Osteocyte (in vitro differentiated cells): ENCODE results near the gene GRAMD4. TPM values are rescaled to one million over a fixed set of nuclear protein-coding genes. Genes with fewer than 3 reads are reported as not detected.

Experiments used
- DNase-seq: peaks from one replicate; pipeline ENCODE4 v3.0.0; 2021; ENCODE audit warnings: mixed read lengths; ENCODE audit not compliant: unreplicated experiment; ENCODE audit errors: extremely low spot score
- H3K27ac Mint-ChIP-seq: one replicate; pipeline ENCODE4 v1.8.0; 2021; ENCODE audit warnings: mild to moderate bottlenecking, mixed read lengths; ENCODE audit not compliant: unreplicated experiment
- H3K27me3 Mint-ChIP-seq: one replicate; pipeline ENCODE4 v1.8.0; 2021; ENCODE audit warnings: mixed read lengths; ENCODE audit not compliant: unreplicated experiment
- H3K36me3 Mint-ChIP-seq: one replicate; pipeline ENCODE4 v1.8.0; 2021; ENCODE audit warnings: mixed read lengths; ENCODE audit not compliant: unreplicated experiment
- H3K4me1 Mint-ChIP-seq: one replicate; pipeline ENCODE4 v1.8.0; 2021; ENCODE audit warnings: mixed read lengths; ENCODE audit not compliant: unreplicated experiment
- H3K4me3 Mint-ChIP-seq: one replicate; pipeline ENCODE4 v1.8.0; 2021; ENCODE audit warnings: mild to moderate bottlenecking, moderate library complexity, mixed read lengths; ENCODE audit not compliant: unreplicated experiment
- H3K9me3 Mint-ChIP-seq: one replicate; pipeline ENCODE4 v1.8.0; 2021; ENCODE audit warnings: mixed read lengths; ENCODE audit not compliant: unreplicated experiment
- total RNA-seq: library from RNA; stranded (reverse); gene quantifications from 2 replicates; pipeline ENCODE4 v1.2.1, GENCODE V29; 2021
- TF ChIP-seq, protein P1 (sequence below): fragments of 200-600 bp; sonication (generic); IDR thresholded peaks from 2 replicates; pipeline ENCODE4 v1.5.0; 2021; ENCODE audit warnings: antibody characterized with exemption, mild to moderate bottlenecking, moderate library complexity

The GRAMD4 gene
- total RNA-seq, 1 donor from 2014 or later = 37.4 TPM

DNA sequence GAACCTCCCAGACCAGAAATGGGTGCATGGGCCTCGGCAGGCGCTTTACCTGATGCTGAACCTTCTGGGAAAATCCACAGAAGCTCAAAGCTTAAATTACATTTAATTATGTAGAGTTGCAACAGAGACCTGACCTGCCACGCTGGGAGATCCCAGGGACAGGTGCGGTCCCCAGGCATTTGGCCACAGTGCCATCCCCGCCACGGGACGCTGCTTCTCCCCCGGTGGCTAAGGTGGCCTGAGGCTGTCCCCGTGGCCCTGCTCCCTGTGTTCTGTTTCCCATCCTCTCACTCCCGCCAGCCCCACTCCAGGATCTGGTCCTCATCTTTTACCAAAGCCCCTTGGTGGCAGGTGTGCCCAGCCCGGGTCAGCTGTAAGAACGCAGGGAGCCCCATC is 39.6 kb downstream of the GRAMD4 start:
- no peak for DNase-seq
- H3K36me3 Mint-ChIP-seq = peaks cover 3% of the 10 kb centered on the region
- TF ChIP-seq, protein P1, sequence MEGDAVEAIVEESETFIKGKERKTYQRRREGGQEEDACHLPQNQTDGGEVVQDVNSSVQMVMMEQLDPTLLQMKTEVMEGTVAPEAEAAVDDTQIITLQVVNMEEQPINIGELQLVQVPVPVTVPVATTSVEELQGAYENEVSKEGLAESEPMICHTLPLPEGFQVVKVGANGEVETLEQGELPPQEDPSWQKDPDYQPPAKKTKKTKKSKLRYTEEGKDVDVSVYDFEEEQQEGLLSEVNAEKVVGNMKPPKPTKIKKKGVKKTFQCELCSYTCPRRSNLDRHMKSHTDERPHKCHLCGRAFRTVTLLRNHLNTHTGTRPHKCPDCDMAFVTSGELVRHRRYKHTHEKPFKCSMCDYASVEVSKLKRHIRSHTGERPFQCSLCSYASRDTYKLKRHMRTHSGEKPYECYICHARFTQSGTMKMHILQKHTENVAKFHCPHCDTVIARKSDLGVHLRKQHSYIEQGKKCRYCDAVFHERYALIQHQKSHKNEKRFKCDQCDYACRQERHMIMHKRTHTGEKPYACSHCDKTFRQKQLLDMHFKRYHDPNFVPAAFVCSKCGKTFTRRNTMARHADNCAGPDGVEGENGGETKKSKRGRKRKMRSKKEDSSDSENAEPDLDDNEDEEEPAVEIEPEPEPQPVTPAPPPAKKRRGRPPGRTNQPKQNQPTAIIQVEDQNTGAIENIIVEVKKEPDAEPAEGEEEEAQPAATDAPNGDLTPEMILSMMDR = no peak
- H3K27me3 Mint-ChIP-seq = no peaks in the 10 kb centered on the region
- H3K4me3 Mint-ChIP-seq = no peak overlapping the region
- H3K9me3 Mint-ChIP-seq = no peaks in the 10 kb centered on the region
- H3K4me1 Mint-ChIP-seq = no peaks in the 10 kb centered on the region
- no peak overlapping the region for H3K27ac Mint-ChIP-seq

DNA sequence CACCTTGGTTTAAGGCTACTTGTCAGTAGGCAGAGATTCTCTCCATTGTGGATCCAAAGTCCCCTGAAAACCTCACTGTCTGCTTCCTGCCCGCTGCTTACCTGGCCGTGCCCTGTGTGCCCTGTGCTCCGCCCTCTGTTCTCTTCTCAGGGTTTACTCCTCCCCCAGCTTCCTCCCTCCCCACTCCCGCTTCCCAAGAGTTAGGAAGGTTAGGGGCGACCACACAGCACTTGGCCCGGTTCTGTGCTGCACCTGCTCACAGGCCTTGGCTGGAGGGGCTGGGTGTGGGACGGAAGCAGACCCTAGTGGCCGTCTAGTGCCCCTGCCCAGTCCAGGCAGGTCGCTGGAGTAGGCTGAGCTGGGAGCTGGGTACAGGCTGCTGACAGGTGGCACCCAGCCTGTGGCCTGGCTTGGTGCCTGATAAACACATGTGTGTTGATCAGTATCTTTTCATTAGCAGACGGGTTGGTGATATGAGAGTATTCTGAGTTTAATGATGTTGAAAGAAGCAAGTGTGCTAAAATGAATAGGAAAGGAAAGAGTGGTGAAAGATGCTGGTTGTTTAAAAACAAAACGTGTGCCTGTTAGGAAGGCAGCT is 40.5 kb downstream of the GRAMD4 start:
- Mint-ChIP-seq H3K4me1 (no peaks in the 10 kb centered on the region), H3K4me3 (no peak overlapping the region)

GRCh38 chr22:46661221-46661851 is 41.1 kb downstream of the GRAMD4 start:
- Mint-ChIP-seq H3K27me3 (no peaks in the 10 kb centered on the region), H3K27ac (no peak overlapping the region), H3K36me3 (peaks cover 7% of the 10 kb centered on the region), H3K4me1 (no peaks in the 10 kb centered on the region), H3K4me3 (no peak overlapping the region), H3K9me3 (no peaks in the 10 kb centered on the region)
- TF ChIP-seq, protein P1 = no peak
- no peak for DNase-seq

More for the DNA sequence above, 40.5 kb downstream of the GRAMD4 start:
- peaks cover 7% of the 10 kb centered on the region for H3K36me3 Mint-ChIP-seq
- H3K27ac Mint-ChIP-seq = no peak overlapping the region
- TF ChIP-seq, protein P1 = no peak
- DNase-seq = no peak
- H3K27me3 Mint-ChIP-seq = no peaks in the 10 kb centered on the region
- H3K9me3 Mint-ChIP-seq = no peaks in the 10 kb centered on the region

DNA sequence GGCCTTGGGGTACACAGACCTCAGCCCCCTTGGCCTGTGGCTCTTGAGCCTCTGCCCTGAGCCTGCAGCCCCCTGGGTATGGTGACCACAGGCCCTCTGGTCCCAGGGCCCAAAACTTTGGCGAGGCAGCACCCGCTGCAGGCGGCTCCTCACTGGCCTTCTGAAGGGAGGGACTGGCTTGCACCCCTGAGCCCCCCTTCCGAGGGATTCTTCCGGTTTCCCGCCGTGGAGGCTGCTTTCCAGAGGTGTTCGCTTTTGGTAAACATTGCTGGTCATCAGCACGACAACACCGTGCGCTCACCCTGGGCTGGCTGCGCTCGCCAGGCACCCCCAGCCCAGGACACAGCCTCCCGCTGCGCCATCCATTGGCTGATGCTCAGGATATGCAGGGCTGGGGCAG is 42.0 kb downstream of the GRAMD4 start:
- Mint-ChIP-seq H3K4me3 (no peak overlapping the region), H3K36me3 (peaks cover 9% of the 10 kb centered on the region), H3K27ac (no peak overlapping the region), H3K9me3 (no peaks in the 10 kb centered on the region), H3K27me3 (no peaks in the 10 kb centered on the region), H3K4me1 (no peaks in the 10 kb centered on the region)
- DNase-seq = no peak
- TF ChIP-seq, protein P1 = no peak

DNA sequence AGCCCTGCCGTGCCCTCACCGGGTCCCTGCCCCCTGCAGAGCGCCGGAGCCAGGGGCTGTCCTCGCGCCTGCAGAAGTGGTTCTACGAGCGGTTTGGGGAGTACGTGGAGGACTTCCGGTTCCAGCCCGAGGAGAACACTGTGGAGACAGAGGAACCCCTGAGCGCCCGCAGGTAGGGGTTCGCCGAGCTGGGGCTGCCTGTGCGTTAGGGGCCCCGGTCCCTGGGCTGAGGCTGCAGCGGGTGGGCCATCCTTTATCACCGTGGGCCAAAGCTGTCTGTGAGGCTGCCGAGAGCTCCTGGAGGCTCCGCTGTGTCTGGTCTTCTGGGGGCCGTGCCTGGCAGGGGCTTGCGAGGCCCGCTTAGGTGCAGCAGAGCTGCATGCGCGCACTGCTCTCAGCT is 42.8 kb downstream of the GRAMD4 start:
- peaks cover 10% of the 10 kb centered on the region for H3K36me3 Mint-ChIP-seq

More for the DNA sequence above, 42.8 kb downstream of the GRAMD4 start:
- H3K27me3 Mint-ChIP-seq = no peaks in the 10 kb centered on the region
- DNase-seq = no peak
- no peak overlapping the region for H3K4me3 Mint-ChIP-seq
- TF ChIP-seq, protein P1 = no peak
- H3K9me3 Mint-ChIP-seq = no peaks in the 10 kb centered on the region
- no peak overlapping the region for H3K27ac Mint-ChIP-seq
- no peaks in the 10 kb centered on the region for H3K4me1 Mint-ChIP-seq
